Spleen (tissue), 7 donors: ENCODE data around the gene RAB43.

ENCODE experiments used
- POLR2AphosphoS5 ChIP-seq, 3 donors: sonication (generic); formaldehyde crosslinking; IDR thresholded peaks; one replicate each; pipeline ENCODE4 v1.5.1; 2017; ENCODE audit warnings: antibody characterized with exemption in 3 of 3
- TF ChIP-seq, protein P1 (sequence below), 11 experiments: fragments of 200-600 bp in 7 of 11; fragments of 450-650 bp in 4 of 11; sonication (generic) in 4 of 11; IDR thresholded peaks in 8 of 11; conservative IDR thresholded peaks in 3 of 11; 1 replicate in 7 of 11; 2 replicates in 4 of 11; pipeline versions ENCODE4 v1.4.0 to v1.8.0; 2016 to 2021; ENCODE audit warnings: antibody characterized with exemption in 11 of 11, inconsistent platforms in 4 of 11, mild to moderate bottlenecking in 1 of 11
- donor health status: DM: no; HTN: no; CAD: no; lungs with moderate emphysema.
- donor health status: DM: no; HTN: no; CAD: no.
- donor health status: DM: no; HTN: no; CAD: no.

- TF ChIP-seq, protein P1, sequence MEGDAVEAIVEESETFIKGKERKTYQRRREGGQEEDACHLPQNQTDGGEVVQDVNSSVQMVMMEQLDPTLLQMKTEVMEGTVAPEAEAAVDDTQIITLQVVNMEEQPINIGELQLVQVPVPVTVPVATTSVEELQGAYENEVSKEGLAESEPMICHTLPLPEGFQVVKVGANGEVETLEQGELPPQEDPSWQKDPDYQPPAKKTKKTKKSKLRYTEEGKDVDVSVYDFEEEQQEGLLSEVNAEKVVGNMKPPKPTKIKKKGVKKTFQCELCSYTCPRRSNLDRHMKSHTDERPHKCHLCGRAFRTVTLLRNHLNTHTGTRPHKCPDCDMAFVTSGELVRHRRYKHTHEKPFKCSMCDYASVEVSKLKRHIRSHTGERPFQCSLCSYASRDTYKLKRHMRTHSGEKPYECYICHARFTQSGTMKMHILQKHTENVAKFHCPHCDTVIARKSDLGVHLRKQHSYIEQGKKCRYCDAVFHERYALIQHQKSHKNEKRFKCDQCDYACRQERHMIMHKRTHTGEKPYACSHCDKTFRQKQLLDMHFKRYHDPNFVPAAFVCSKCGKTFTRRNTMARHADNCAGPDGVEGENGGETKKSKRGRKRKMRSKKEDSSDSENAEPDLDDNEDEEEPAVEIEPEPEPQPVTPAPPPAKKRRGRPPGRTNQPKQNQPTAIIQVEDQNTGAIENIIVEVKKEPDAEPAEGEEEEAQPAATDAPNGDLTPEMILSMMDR (IDR thresholded peaks at IDR 0.05 in 8 of 11, conservative IDR thresholded peaks at IDR 0.05 in 3 of 11): no peak
- TF ChIP-seq POLR2AphosphoS5 (IDR thresholded peaks at IDR 0.05): no peak
Measured at GRCh38 chr3:129118745-129119144, 2.9 kb downstream of the RAB43 start.
